ENCODE data around the gene IFI30. TPM values are rescaled to one million over a fixed set of nuclear protein-coding genes. Genes with fewer than 3 reads are reported as not detected.

IFI30 gene
- total and polyA plus RNA-seq, 4 donors, result 60.2 to 130 (median 109) TPM

DNA sequence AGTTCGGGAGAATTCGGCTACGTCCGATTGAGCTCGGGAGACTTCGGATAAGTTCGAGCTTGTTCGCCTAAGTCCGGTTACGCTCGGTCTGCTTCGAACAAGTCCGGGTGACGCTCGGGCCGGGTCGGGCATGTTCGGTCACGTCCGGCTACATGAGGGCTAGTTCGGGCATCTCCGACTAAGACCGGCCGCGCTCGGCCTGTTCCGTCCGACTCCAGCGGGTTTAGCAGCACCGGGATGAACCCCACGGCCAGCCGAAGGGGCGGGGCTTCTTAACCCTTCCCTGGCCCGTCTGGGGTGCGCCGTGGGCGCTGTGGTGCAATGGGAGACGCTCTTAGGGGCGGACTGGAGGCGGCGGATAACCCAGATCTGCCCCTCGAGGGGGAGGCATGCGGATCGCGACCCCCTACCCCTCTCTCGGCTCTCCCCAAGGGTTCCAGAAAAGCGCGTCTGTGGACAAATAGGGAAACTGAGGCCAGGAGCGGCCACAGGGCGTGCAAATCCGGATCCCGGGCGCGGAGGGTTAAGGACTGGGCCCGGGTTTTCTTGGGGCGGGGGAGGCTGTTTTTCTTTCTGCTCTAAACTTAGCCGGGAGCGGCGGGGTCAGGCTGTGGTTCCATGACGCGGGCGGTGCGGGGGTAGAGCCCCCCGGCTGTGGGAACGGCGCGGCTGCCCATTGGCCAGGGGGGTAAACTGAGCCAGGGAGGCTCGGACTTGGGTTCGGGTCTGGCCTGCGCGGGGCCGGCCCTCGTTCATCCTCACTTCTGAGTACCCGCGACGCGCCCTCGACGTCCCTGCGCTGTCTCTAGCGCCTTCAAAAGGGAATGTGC, 51.1 kb downstream of the IFI30 start (continued):
- TF ChIP-seq EGR1 (IDR thresholded peaks at IDR 0.05; ENCODE audit: low read depth in 2 of 2) (no peak), JUND (IDR thresholded peaks at IDR 0.05) (no peak), FOXA2 (IDR thresholded peaks at IDR 0.05) (no peak), NR2F2 (IDR thresholded peaks at IDR 0.05) (no peak)

GRCh38 chr19:18225355-18225701, 51.7 kb downstream of the IFI30 start:
- no peak overlapping the region for H3K27ac ChIP-seq (ENCODE audit: low read depth in 1 of 2, low read length in 2 of 2)
- H3K9ac ChIP-seq (ENCODE audit: low read depth in 1 of 2, low read length in 2 of 2), result no peak overlapping the region

More at GRCh38 chr19:18225355-18225701, 51.7 kb downstream of the IFI30 start:
- DNase-seq (ENCODE audit: low spot score), result no peak
- TF ChIP-seq, protein P1, sequence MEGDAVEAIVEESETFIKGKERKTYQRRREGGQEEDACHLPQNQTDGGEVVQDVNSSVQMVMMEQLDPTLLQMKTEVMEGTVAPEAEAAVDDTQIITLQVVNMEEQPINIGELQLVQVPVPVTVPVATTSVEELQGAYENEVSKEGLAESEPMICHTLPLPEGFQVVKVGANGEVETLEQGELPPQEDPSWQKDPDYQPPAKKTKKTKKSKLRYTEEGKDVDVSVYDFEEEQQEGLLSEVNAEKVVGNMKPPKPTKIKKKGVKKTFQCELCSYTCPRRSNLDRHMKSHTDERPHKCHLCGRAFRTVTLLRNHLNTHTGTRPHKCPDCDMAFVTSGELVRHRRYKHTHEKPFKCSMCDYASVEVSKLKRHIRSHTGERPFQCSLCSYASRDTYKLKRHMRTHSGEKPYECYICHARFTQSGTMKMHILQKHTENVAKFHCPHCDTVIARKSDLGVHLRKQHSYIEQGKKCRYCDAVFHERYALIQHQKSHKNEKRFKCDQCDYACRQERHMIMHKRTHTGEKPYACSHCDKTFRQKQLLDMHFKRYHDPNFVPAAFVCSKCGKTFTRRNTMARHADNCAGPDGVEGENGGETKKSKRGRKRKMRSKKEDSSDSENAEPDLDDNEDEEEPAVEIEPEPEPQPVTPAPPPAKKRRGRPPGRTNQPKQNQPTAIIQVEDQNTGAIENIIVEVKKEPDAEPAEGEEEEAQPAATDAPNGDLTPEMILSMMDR (IDR thresholded peaks at IDR 0.05; ENCODE audit: low read depth, low read length, missing input control), result no peak
- no peak for TF ChIP-seq RAD21 (IDR thresholded peaks at IDR 0.05)
- no peak for TF ChIP-seq GABPA (IDR thresholded peaks at IDR 0.05 in 1 of 2, conservative IDR thresholded peaks at IDR 0.05 in 1 of 2)
- TF ChIP-seq, protein P2, sequence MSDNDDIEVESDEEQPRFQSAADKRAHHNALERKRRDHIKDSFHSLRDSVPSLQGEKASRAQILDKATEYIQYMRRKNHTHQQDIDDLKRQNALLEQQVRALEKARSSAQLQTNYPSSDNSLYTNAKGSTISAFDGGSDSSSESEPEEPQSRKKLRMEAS (IDR thresholded peaks at IDR 0.05), result no peak
- TF ChIP-seq, protein P3, sequence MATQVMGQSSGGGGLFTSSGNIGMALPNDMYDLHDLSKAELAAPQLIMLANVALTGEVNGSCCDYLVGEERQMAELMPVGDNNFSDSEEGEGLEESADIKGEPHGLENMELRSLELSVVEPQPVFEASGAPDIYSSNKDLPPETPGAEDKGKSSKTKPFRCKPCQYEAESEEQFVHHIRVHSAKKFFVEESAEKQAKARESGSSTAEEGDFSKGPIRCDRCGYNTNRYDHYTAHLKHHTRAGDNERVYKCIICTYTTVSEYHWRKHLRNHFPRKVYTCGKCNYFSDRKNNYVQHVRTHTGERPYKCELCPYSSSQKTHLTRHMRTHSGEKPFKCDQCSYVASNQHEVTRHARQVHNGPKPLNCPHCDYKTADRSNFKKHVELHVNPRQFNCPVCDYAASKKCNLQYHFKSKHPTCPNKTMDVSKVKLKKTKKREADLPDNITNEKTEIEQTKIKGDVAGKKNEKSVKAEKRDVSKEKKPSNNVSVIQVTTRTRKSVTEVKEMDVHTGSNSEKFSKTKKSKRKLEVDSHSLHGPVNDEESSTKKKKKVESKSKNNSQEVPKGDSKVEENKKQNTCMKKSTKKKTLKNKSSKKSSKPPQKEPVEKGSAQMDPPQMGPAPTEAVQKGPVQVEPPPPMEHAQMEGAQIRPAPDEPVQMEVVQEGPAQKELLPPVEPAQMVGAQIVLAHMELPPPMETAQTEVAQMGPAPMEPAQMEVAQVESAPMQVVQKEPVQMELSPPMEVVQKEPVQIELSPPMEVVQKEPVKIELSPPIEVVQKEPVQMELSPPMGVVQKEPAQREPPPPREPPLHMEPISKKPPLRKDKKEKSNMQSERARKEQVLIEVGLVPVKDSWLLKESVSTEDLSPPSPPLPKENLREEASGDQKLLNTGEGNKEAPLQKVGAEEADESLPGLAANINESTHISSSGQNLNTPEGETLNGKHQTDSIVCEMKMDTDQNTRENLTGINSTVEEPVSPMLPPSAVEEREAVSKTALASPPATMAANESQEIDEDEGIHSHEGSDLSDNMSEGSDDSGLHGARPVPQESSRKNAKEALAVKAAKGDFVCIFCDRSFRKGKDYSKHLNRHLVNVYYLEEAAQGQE (IDR thresholded peaks at IDR 0.05), result no peak
- TF ChIP-seq HNF4G (IDR thresholded peaks at IDR 0.05), result no peak
- TF ChIP-seq, protein P4, sequence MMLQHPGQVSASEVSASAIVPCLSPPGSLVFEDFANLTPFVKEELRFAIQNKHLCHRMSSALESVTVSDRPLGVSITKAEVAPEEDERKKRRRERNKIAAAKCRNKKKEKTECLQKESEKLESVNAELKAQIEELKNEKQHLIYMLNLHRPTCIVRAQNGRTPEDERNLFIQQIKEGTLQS (IDR thresholded peaks at IDR 0.05), result no peak
- TF ChIP-seq NR2F2 (IDR thresholded peaks at IDR 0.05), result no peak
- no peak for TF ChIP-seq FOXA2 (IDR thresholded peaks at IDR 0.05)
- TF ChIP-seq FOXA1 (IDR thresholded peaks at IDR 0.05), result no peak
- no peak for TF ChIP-seq SP1 (IDR thresholded peaks at IDR 0.05)
- TF ChIP-seq ZBTB33 (IDR thresholded peaks at IDR 0.05), result no peak
- H3K4me1 ChIP-seq (ENCODE audit: control insufficient read depth in 4 of 4, insufficient read depth in 4 of 4, low read length in 3 of 4), result peaks cover 4 to 14% (median 7%) of the 10 kb centered on the region in 4 donors
- H3K36me3 ChIP-seq (ENCODE audit: control insufficient read depth in 4 of 4, insufficient read depth in 3 of 4, low read depth in 1 of 4, low read length in 3 of 4), result no peaks in the 10 kb centered on the region
- H3K9me3 ChIP-seq (ENCODE audit: control insufficient read depth in 4 of 4, low read length in 3 of 4), result no peaks in the 10 kb centered on the region
- H3K4me3 ChIP-seq (ENCODE audit: low read depth in 1 of 3, low read length in 3 of 3), result no peak overlapping the region
- peaks cover 0 to 2% (median 0%) of the 10 kb centered on the region in 4 donors for H3K27me3 ChIP-seq (ENCODE audit: control insufficient read depth in 4 of 4, insufficient read depth in 4 of 4, low read length in 3 of 4)
- WGBS, result 23% methylated on average over 16 of the region's 16 CpGs
